MM.1S (cell line): Measurements from ENCODE around the gene KDM4C.

Experiments
- EZH2 ChIP-seq: fragments of 300-600 bp; sonication (generic); optimal IDR thresholded peaks from 2 replicates; pipeline ENCODE3; 2017; ENCODE audit warnings: low read depth, mild to moderate bottlenecking, antibody characterized with exemption, low read length, mixed read lengths
- EZH2phosphoT487 ChIP-seq: fragments of 300-600 bp; sonication (generic); IDR thresholded peaks from 2 replicates; pipeline ENCODE4 v1.6.1; 2018; ENCODE audit warnings: antibody characterized with exemption, low read length
- TF ChIP-seq, protein P1 (sequence below): fragments of 300-600 bp; sonication (generic); IDR thresholded peaks from 2 replicates; pipeline ENCODE4 v1.5.1; 2016; ENCODE audit warnings: antibody characterized with exemption, low read length, mixed read lengths

DNA sequence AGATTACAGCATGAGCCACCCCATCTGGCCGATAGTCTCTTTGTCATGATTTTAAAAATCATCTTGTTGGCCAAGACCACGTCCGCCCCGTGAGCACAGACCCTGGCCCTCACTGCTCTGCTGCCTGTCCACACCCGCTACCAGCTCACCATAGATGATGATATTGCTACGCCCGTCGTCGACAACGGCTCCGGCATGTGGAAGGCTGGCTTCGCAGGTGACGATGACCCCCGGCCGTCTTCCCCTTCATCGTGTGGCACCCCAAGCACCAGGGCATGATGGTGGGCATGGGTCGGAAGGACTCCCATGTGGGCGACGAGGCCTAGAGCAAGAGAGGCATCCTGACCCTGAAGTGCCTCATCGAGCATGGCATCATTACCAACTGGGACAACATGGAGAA, 76.5 kb downstream of the KDM4C start:
- TF ChIP-seq EZH2 (no peak), EZH2phosphoT487 (no peak)
- TF ChIP-seq, protein P1, sequence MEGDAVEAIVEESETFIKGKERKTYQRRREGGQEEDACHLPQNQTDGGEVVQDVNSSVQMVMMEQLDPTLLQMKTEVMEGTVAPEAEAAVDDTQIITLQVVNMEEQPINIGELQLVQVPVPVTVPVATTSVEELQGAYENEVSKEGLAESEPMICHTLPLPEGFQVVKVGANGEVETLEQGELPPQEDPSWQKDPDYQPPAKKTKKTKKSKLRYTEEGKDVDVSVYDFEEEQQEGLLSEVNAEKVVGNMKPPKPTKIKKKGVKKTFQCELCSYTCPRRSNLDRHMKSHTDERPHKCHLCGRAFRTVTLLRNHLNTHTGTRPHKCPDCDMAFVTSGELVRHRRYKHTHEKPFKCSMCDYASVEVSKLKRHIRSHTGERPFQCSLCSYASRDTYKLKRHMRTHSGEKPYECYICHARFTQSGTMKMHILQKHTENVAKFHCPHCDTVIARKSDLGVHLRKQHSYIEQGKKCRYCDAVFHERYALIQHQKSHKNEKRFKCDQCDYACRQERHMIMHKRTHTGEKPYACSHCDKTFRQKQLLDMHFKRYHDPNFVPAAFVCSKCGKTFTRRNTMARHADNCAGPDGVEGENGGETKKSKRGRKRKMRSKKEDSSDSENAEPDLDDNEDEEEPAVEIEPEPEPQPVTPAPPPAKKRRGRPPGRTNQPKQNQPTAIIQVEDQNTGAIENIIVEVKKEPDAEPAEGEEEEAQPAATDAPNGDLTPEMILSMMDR = no peak
